HCT116 (cell line): Measurements from ENCODE around the gene AACS. TPM values are rescaled to one million over a fixed set of nuclear protein-coding genes. Genes with fewer than 3 reads are reported as not detected.

Experiments
- ATAC-seq: fragments of 200-7000 bp; cut with Tn5 transposase; 2 replicates; pipeline ENCODE4 v1.9.1; 2020; ENCODE audit warnings: mild to moderate bottlenecking, moderate library complexity
- BruUV-seq: library from RNA; stranded (reverse); fragments of 400-500 nt; replicated peaks from 2 replicates; lab custom pipeline; 2021; lab: Mats Ljungman, UMichigan
- CTCF ChIA-PET: fragments of 300-600 bp; sonication (Branson Sonifier 250); formaldehyde crosslinking; loops from one replicate; lab custom pipeline; 2021; ENCODE audit warnings: antibody characterized with exemption; lab: Charles Lee
- POLR2A ChIA-PET: fragments of 300-600, 350-600 bp; sonication (Branson Sonifier 250); formaldehyde crosslinking; loops from one replicate; lab custom pipeline; 2021; ENCODE audit warnings: antibody characterized with exemption; lab: Charles Lee
- RAD21 ChIA-PET, 2 experiments: fragments of 300-600 bp; sonication (Branson Sonifier 250); formaldehyde crosslinking; loops; one replicate each; lab custom pipeline; 2023; ENCODE audit warnings: low total read pairs in 2 of 2; ENCODE audit not compliant: uncharacterized antibody in 2 of 2, unreplicated experiment in 2 of 2, low non-redundant PET in 1 of 2; lab: Charles Lee
- DNase-seq: peaks from one replicate; pipeline ENCODE4 v3.0.0-alpha.2; 2010; ENCODE audit warnings: low read depth, low spot score
- H2AFZ ChIP-seq: fragments of 200-600 bp; shearing (Covaris generic), sonication (generic); 2 replicates; pipeline ENCODE4 v1.6.1; 2017; ENCODE audit warnings: low read depth, mixed run types, mixed read lengths, antibody characterized with exemption, low read length; ENCODE audit not compliant: poor library complexity, severe bottlenecking
- H3K27ac ChIP-seq: 2 replicates; pipeline ENCODE4 v1.5.1; 2012; ENCODE audit warnings: low read depth, low read length
- H3K27me3 ChIP-seq: fragments of 200-600 bp; sonication (generic); 2 replicates; pipeline ENCODE4 v1.6.1; 2016; ENCODE audit warnings: mixed run types, low read length, mixed read lengths; ENCODE audit not compliant: insufficient read depth
- H3K36me3 ChIP-seq, 2 experiments: fragments of 200-500 bp in 1 of 2; fragments of 200-600 bp in 1 of 2; sonication (Bioruptor generic) in 1 of 2; sonication (generic) in 1 of 2; 2 replicates each; pipeline versions ENCODE4 v1.5.1 to v1.6.1; 2014 to 2016; ENCODE audit warnings: low read length in 2 of 2, inconsistent platforms in 1 of 2, mixed read lengths in 1 of 2, mixed run types in 1 of 2; ENCODE audit not compliant: insufficient read depth in 2 of 2, control insufficient read depth in 1 of 2
- H3K4me1 ChIP-seq, 2 experiments: fragments of 200-600 bp in 1 of 2; sonication (generic) in 1 of 2; 2 replicates each; pipeline versions ENCODE4 v1.5.1 to v1.6.1; 2012 to 2017; ENCODE audit warnings: low read length in 2 of 2, inconsistent platforms in 1 of 2, mild to moderate bottlenecking in 1 of 2, mixed read lengths in 1 of 2, mixed run types in 1 of 2, moderate library complexity in 1 of 2; ENCODE audit not compliant: insufficient read depth in 2 of 2, control insufficient read depth in 1 of 2
- H3K4me2 ChIP-seq: fragments of 200-600 bp; sonication (generic); 2 replicates; pipeline ENCODE4 v1.6.1; 2017; ENCODE audit warnings: mixed run types, low read length, mixed read lengths
- H3K4me3 ChIP-seq, 2 experiments: fragments of 200-600 bp in 1 of 2; sonication (generic) in 1 of 2; replicated peaks in 1 of 2; 2 replicates each; pipeline ENCODE4 v1.5.1; 2011 to 2016; ENCODE audit warnings: low read length in 2 of 2, control low read depth in 1 of 2, low read depth in 1 of 2, mild to moderate bottlenecking in 1 of 2, mixed read lengths in 1 of 2, mixed run types in 1 of 2
- H3K79me2 ChIP-seq: fragments of 200-600 bp; sonication (generic); 2 replicates; pipeline ENCODE4 v1.6.1; 2017; ENCODE audit warnings: mild to moderate bottlenecking, mixed run types, low read length, moderate library complexity, mixed read lengths; ENCODE audit not compliant: insufficient read depth
- H3K9ac ChIP-seq: fragments of 200-600 bp; sonication (generic); 2 replicates; pipeline ENCODE4 v1.6.1; 2016; ENCODE audit warnings: low read length, mixed read lengths
- H3K9me2 ChIP-seq: fragments of 200-600 bp; sonication (generic), shearing (Covaris generic); 2 replicates; pipeline ENCODE4 v1.6.1; 2017; ENCODE audit warnings: mixed run types, mild to moderate bottlenecking, moderate library complexity; ENCODE audit not compliant: insufficient read depth
- H3K9me3 ChIP-seq, 2 experiments: fragments of 200-500 bp in 1 of 2; fragments of 200-600 bp in 1 of 2; sonication (Bioruptor generic) in 1 of 2; sonication (generic) in 1 of 2; 2 replicates each; pipeline ENCODE4 v1.6.1; 2014 to 2017; ENCODE audit warnings: low read length in 2 of 2, mixed read lengths in 2 of 2, inconsistent platforms in 1 of 2, low read depth in 1 of 2, mild to moderate bottlenecking in 1 of 2, mixed run types in 1 of 2, moderate library complexity in 1 of 2; ENCODE audit not compliant: control insufficient read depth in 1 of 2, insufficient read depth in 1 of 2
- H4K20me1 ChIP-seq: fragments of 200-600 bp; sonication (generic), shearing (Covaris generic); 2 replicates; pipeline ENCODE4 v1.6.1; 2017; ENCODE audit warnings: mixed run types, mild to moderate bottlenecking, moderate library complexity; ENCODE audit not compliant: insufficient read depth
- CBX3 ChIP-seq: IDR thresholded peaks from 2 replicates; pipeline ENCODE4 v1.6.1; 2012; ENCODE audit warnings: low read depth
- CEBPB ChIP-seq: IDR thresholded peaks from 2 replicates; pipeline ENCODE4 v1.6.1; 2012; ENCODE audit warnings: low read depth
- CTCF ChIP-seq, 3 experiments: fragments of 200-600 bp in 1 of 3; sonication (generic) in 1 of 3; IDR thresholded peaks in 2 of 3; conservative IDR thresholded peaks in 1 of 3; 2 replicates each; pipeline ENCODE4 v1.5.1; 2012 to 2017; ENCODE audit warnings: low read depth in 2 of 3, low read length in 2 of 3, antibody characterized with exemption in 1 of 3, borderline replicate concordance in 1 of 3, control low read depth in 1 of 3, mild to moderate bottlenecking in 1 of 3, mixed read lengths in 1 of 3, mixed run types in 1 of 3, moderate library complexity in 1 of 3; ENCODE audit not compliant: insufficient read depth in 1 of 3
- EZH2 ChIP-seq: fragments of 200-600 bp; sonication (generic); IDR thresholded peaks from 2 replicates; pipeline ENCODE4 v1.6.1; 2017; ENCODE audit warnings: antibody characterized with exemption, mixed run types
- FOSL1 ChIP-seq: IDR thresholded peaks from 2 replicates; pipeline ENCODE4 v1.6.1; 2012; ENCODE audit warnings: low read depth
- MAX ChIP-seq: IDR thresholded peaks from 2 replicates; pipeline ENCODE4 v1.6.1; 2012
- POLR2A ChIP-seq: IDR thresholded peaks from 2 replicates; pipeline ENCODE4 v1.7.0; 2011; ENCODE audit warnings: borderline replicate concordance; ENCODE audit not compliant: insufficient read depth, insufficient read length; ENCODE audit errors: extremely low read depth
- POLR2AphosphoS5 ChIP-seq: IDR thresholded peaks from 2 replicates; pipeline ENCODE4 v1.6.1; 2011; ENCODE audit warnings: mild to moderate bottlenecking, low read depth, low read length, moderate library complexity
- RAD21 ChIP-seq: IDR thresholded peaks from 2 replicates; pipeline ENCODE4 v1.6.1; 2012; ENCODE audit warnings: low read depth, mild to moderate bottlenecking
- YY1 ChIP-seq: IDR thresholded peaks from 2 replicates; pipeline ENCODE4 v1.6.1; 2011; ENCODE audit warnings: low read length, low read depth, moderate library complexity, mild to moderate bottlenecking; ENCODE audit not compliant: insufficient replicate concordance; ENCODE audit errors: extremely low read depth
- ZFX ChIP-seq: fragments of 450-650 bp; IDR thresholded peaks from 2 replicates; pipeline ENCODE4 v1.6.1; 2017
- intact Hi-C: fragments of 100-400 bp; cut with micrococcal nuclease; formaldehyde crosslinking; loops from 2 replicates; pipeline ENCODE4 v1.10.0; 2022
- total RNA-seq: library from RNA; stranded (reverse); gene quantifications from one replicate; pipeline ENCODE4 v1.2.1, GENCODE V29; 2021; ENCODE audit not compliant: unreplicated experiment
- TF ChIP-seq, protein P1 (sequence below): IDR thresholded peaks from 2 replicates; pipeline ENCODE4 v1.6.1; 2011; ENCODE audit warnings: mild to moderate bottlenecking, low read length, moderate library complexity; ENCODE audit not compliant: insufficient replicate concordance; ENCODE audit errors: extremely low read depth

Gene AACS
- total RNA-seq, 1 experiment from 2014 or later: 16.0 TPM

GRCh38 chr12:125032466-125033152 is 32.6 kb upstream of the AACS start:
- Histone ChIP-seq H4K20me1 (no peaks in the 10 kb centered on the region), H3K27ac (no peak overlapping the region), H3K79me2 (0 out of 2 replicates have a peak, but pooled peaks cover 4% of the 10 kb centered on the region), H3K9ac (no peak overlapping the region), H3K27me3 (no peaks in the 10 kb centered on the region), H3K9me3 (no peaks in the 10 kb centered on the region), H3K9me2 (no peaks in the 10 kb centered on the region), H3K4me2 (no peak overlapping the region), H3K4me3 (no peak overlapping the region), H3K4me1 (no peaks in the 10 kb centered on the region)
- CTCF ChIA-PET: no interaction called here
- no peak for ATAC-seq
- POLR2A ChIA-PET: no interaction called here
- no peak for DNase-seq
- RAD21 ChIA-PET: no interaction called here
- BruUV-seq: no TSS peak
- TF ChIP-seq RAD21 (no peak), MAX (no peak), CBX3 (no peak), FOSL1 (no peak), POLR2A (no peak)
- TF ChIP-seq, protein P1, sequence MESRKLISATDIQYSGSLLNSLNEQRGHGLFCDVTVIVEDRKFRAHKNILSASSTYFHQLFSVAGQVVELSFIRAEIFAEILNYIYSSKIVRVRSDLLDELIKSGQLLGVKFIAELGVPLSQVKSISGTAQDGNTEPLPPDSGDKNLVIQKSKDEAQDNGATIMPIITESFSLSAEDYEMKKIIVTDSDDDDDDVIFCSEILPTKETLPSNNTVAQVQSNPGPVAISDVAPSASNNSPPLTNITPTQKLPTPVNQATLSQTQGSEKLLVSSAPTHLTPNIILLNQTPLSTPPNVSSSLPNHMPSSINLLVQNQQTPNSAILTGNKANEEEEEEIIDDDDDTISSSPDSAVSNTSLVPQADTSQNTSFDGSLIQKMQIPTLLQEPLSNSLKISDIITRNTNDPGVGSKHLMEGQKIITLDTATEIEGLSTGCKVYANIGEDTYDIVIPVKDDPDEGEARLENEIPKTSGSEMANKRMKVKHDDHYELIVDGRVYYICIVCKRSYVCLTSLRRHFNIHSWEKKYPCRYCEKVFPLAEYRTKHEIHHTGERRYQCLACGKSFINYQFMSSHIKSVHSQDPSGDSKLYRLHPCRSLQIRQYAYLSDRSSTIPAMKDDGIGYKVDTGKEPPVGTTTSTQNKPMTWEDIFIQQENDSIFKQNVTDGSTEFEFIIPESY: no peak
- TF ChIP-seq, all 23 proteins: peak for 0
- intact Hi-C loops: no loop called here
- no peaks in the 10 kb centered on the region for H3K36me3 ChIP-seq
- no peak overlapping the region for H2AFZ ChIP-seq

DNA sequence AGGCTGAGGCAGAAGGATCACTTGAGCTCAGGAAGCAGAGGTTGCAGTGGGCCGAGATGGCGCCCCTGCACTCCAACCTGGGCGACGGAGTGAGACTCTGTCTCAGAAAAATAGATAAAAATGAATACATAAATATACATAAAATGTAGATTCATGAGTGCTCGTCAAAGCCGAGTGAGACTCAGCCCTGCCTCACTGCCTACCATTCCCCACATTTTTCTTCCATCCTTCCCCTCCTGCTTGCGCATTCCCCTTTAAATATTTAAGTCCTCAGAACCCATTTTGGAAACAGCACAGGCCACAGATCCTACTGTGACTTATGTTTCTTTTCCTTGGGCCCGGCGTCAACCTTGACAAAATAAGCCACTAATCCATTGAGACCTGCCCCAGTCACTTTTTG is 31.9 kb upstream of the AACS start:
- RAD21 ChIA-PET: no interaction called here
- no peaks in the 10 kb centered on the region for H4K20me1 ChIP-seq
- no peaks in the 10 kb centered on the region for H3K4me1 ChIP-seq
- BruUV-seq: no TSS peak
- CTCF ChIA-PET: no interaction called here
- H3K27me3 ChIP-seq: no peaks in the 10 kb centered on the region
- no peaks in the 10 kb centered on the region for H3K79me2 ChIP-seq
- no peak overlapping the region for H2AFZ ChIP-seq
- POLR2A ChIA-PET: no interaction called here
- TF ChIP-seq EZH2 (no peak), YY1 (no peak), MAX (no peak), CTCF (IDR thresholded peaks at IDR 0.05 in 2 of 3, conservative IDR thresholded peaks at IDR 0.05 in 1 of 3; ENCODE audit: borderline replicate concordance in 1 of 3, insufficient read depth in 1 of 3, low read depth in 2 of 3, low read length in 2 of 3) (no peak), POLR2AphosphoS5 (no peak), ZFX (no peak), CEBPB (no peak)
- TF ChIP-seq, protein P1: no peak
- TF ChIP-seq, all 23 proteins: peak for 0
- H3K27ac ChIP-seq: no peak overlapping the region
- intact Hi-C loops: no loop called here
- ATAC-seq: no peak
- no peaks in the 10 kb centered on the region for H3K9me2 ChIP-seq
- no peaks in the 10 kb centered on the region for H3K9me3 ChIP-seq
- H3K36me3 ChIP-seq: no peaks in the 10 kb centered on the region
- H3K4me2 ChIP-seq: no peak overlapping the region
- no peak overlapping the region for H3K9ac ChIP-seq
- DNase-seq: no peak
- no peak overlapping the region for H3K4me3 ChIP-seq
